GM23338 (cell line): ENCODE measurements around the gene RBM8A.

Source experiments
- CREB1 ChIP-seq: fragments of 250-450 bp; sonication (Bioruptor Pico); IDR thresholded peaks from 2 replicates; pipeline ENCODE4 v1.5.0; 2020; ENCODE audit warnings: low read depth, mild to moderate bottlenecking, moderate library complexity
- EZH2 ChIP-seq: fragments of 200-600 bp; sonication (generic); IDR thresholded peaks from one replicate; pipeline ENCODE4 v1.8.0; 2017; ENCODE audit warnings: antibody characterized with exemption, mild to moderate bottlenecking, low read depth; ENCODE audit not compliant: unreplicated experiment
- EZH2phosphoT487 ChIP-seq: fragments of 200-600 bp; sonication (generic); IDR thresholded peaks from one replicate; pipeline ENCODE4 v1.8.1; 2018; ENCODE audit warnings: antibody characterized with exemption; ENCODE audit not compliant: unreplicated experiment
- NANOG ChIP-seq: IDR thresholded peaks from 2 replicates; pipeline ENCODE4 v1.6.1; 2016; ENCODE audit warnings: antibody characterized with exemption, borderline replicate concordance
- POLR2AphosphoS5 ChIP-seq: IDR thresholded peaks from 2 replicates; pipeline ENCODE4 v1.6.1; 2016; ENCODE audit warnings: antibody characterized with exemption, low read depth
- ZNF114 ChIP-seq: fragments of 250-450 bp; sonication (Bioruptor Pico); IDR thresholded peaks from 2 replicates; pipeline ENCODE4 v1.5.0; 2020; ENCODE audit warnings: mild to moderate bottlenecking, moderate library complexity
- TF ChIP-seq, protein P1 (sequence below), 2 experiments: fragments of 200-600 bp in 1 of 2; sonication (generic) in 1 of 2; conservative IDR thresholded peaks; 2 replicates each; pipeline versions ENCODE4 v1.5.1 to v1.6.1; 2016 to 2017; ENCODE audit warnings: antibody characterized with exemption in 2 of 2, low read depth in 2 of 2, mild to moderate bottlenecking in 2 of 2, moderate library complexity in 1 of 2
- TF ChIP-seq, protein P2 (sequence below): IDR thresholded peaks from one replicate; pipeline ENCODE4 v1.6.1; 2018; ENCODE audit warnings: antibody characterized with exemption; ENCODE audit not compliant: unreplicated experiment

DNA sequence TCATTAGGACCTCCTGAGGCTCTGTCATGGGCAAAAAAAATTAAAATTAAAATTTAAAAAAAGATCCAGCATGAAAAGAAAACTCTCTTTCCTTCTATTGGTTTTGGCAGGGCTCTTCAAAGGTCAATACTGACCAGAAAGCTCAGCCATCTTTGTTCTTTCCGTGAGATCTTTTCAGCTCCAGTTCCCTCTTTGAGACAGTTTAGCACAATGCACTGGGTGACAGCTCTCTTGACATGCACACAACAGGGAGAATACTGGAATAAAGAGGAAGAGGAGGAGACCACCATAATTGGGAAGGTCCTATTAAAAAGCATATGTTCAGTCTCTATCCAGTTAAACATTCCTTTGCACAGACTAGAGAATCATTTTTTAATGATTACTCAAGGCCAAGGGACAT, 24.2 kb upstream of the RBM8A start:
- TF ChIP-seq, protein P1, sequence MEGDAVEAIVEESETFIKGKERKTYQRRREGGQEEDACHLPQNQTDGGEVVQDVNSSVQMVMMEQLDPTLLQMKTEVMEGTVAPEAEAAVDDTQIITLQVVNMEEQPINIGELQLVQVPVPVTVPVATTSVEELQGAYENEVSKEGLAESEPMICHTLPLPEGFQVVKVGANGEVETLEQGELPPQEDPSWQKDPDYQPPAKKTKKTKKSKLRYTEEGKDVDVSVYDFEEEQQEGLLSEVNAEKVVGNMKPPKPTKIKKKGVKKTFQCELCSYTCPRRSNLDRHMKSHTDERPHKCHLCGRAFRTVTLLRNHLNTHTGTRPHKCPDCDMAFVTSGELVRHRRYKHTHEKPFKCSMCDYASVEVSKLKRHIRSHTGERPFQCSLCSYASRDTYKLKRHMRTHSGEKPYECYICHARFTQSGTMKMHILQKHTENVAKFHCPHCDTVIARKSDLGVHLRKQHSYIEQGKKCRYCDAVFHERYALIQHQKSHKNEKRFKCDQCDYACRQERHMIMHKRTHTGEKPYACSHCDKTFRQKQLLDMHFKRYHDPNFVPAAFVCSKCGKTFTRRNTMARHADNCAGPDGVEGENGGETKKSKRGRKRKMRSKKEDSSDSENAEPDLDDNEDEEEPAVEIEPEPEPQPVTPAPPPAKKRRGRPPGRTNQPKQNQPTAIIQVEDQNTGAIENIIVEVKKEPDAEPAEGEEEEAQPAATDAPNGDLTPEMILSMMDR (conservative IDR thresholded peaks at IDR 0.05; ENCODE audit: low read depth in 2 of 2), result no peak
- TF ChIP-seq POLR2AphosphoS5, result no peak
- no peak for TF ChIP-seq EZH2
- TF ChIP-seq ZNF114 (CRISPR knock-in tag), result no peak
- no peak for TF ChIP-seq EZH2phosphoT487
- TF ChIP-seq, protein P2, sequence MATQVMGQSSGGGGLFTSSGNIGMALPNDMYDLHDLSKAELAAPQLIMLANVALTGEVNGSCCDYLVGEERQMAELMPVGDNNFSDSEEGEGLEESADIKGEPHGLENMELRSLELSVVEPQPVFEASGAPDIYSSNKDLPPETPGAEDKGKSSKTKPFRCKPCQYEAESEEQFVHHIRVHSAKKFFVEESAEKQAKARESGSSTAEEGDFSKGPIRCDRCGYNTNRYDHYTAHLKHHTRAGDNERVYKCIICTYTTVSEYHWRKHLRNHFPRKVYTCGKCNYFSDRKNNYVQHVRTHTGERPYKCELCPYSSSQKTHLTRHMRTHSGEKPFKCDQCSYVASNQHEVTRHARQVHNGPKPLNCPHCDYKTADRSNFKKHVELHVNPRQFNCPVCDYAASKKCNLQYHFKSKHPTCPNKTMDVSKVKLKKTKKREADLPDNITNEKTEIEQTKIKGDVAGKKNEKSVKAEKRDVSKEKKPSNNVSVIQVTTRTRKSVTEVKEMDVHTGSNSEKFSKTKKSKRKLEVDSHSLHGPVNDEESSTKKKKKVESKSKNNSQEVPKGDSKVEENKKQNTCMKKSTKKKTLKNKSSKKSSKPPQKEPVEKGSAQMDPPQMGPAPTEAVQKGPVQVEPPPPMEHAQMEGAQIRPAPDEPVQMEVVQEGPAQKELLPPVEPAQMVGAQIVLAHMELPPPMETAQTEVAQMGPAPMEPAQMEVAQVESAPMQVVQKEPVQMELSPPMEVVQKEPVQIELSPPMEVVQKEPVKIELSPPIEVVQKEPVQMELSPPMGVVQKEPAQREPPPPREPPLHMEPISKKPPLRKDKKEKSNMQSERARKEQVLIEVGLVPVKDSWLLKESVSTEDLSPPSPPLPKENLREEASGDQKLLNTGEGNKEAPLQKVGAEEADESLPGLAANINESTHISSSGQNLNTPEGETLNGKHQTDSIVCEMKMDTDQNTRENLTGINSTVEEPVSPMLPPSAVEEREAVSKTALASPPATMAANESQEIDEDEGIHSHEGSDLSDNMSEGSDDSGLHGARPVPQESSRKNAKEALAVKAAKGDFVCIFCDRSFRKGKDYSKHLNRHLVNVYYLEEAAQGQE, result no peak
- TF ChIP-seq NANOG, result no peak
- TF ChIP-seq CREB1 (CRISPR knock-in tag), result no peak
